IPS DF 19.7 (cell line): ENCODE measurements around the gene ATRNL1.
"Not testable (repeated sequence)": the region's sequence is repeated elsewhere in the genome, so short reads cannot be mapped to it uniquely, and the experiment has no call there.

Source experiments
- DNase-seq: peaks from one replicate; pipeline ENCODE4 v3.0.0-alpha.2; 2013; ENCODE audit warnings: low read depth, low spot score

The ATRNL1 gene

GRCh38 chr10:115745943-115746342 lies 652.8 kb downstream of the ATRNL1 start:
- DNase-seq, result no peak

- no peak for DNase-seq
Measured at GRCh38 chr10:115747811-115748210, 654.6 kb downstream of the ATRNL1 start.

- peak; percentile 7 for DNase-seq
Measured at GRCh38 chr10:115758488-115758887, 665.3 kb downstream of the ATRNL1 start.

GRCh38 chr10:115760131-115760530 lies 667.0 kb downstream of the ATRNL1 start:
- no peak for DNase-seq

- DNase-seq, result no peak
Measured at GRCh38 chr10:115761166-115761565, 668.0 kb downstream of the ATRNL1 start.

GRCh38 chr10:115762029-115762428 lies 668.9 kb downstream of the ATRNL1 start:
- DNase-seq, result no peak

- DNase-seq, result no peak
Measured at GRCh38 chr10:115771755-115772154, 678.6 kb downstream of the ATRNL1 start.

GRCh38 chr10:115772606-115773005 lies 679.4 kb downstream of the ATRNL1 start:
- no peak for DNase-seq

- no peak for DNase-seq
Measured at GRCh38 chr10:115773832-115774231, 680.7 kb downstream of the ATRNL1 start.

- no peak for DNase-seq
Measured at GRCh38 chr10:115774721-115775120, 681.6 kb downstream of the ATRNL1 start.

GRCh38 chr10:115777646-115778045 lies 684.5 kb downstream of the ATRNL1 start:
- no peak for DNase-seq

GRCh38 chr10:115790220-115790619 lies 697.1 kb downstream of the ATRNL1 start:
- no peak for DNase-seq

GRCh38 chr10:115795964-115796363 lies 702.8 kb downstream of the ATRNL1 start:
- no peak for DNase-seq

- DNase-seq, result no peak
Measured at GRCh38 chr10:115801457-115801856, 708.3 kb downstream of the ATRNL1 start.

GRCh38 chr10:115801992-115802391 lies 708.8 kb downstream of the ATRNL1 start:
- peak; percentile 1 for DNase-seq

- DNase-seq, result no peak
Measured at GRCh38 chr10:115802911-115803310, 709.7 kb downstream of the ATRNL1 start.

GRCh38 chr10:115814542-115814941 lies 721.4 kb downstream of the ATRNL1 start:
- DNase-seq, result no peak

GRCh38 chr10:115818012-115818411 lies 724.8 kb downstream of the ATRNL1 start:
- DNase-seq, result no peak

GRCh38 chr10:115826396-115826795 lies 733.2 kb downstream of the ATRNL1 start:
- no peak for DNase-seq

GRCh38 chr10:115827231-115828009 lies 734.3 kb downstream of the ATRNL1 start:
- no peak for DNase-seq

- DNase-seq, result not testable (repeated sequence)
Measured at GRCh38 chr10:115828182-115828581, 735.0 kb downstream of the ATRNL1 start.

- DNase-seq, result no peak
Measured at GRCh38 chr10:115829521-115830205, 736.5 kb downstream of the ATRNL1 start.
